Ishikawa (cell line): ENCODE results near the gene ELF4.

Experiments
- CEBPB ChIP-seq: IDR thresholded peaks from 2 replicates; pipeline ENCODE4 v1.6.1; 2012
- CREB1 ChIP-seq: IDR thresholded peaks from 2 replicates; pipeline ENCODE4 v1.6.1; 2012; ENCODE audit warnings: low read depth
- EGR1 ChIP-seq: IDR thresholded peaks from 2 replicates; pipeline ENCODE4 v1.6.1; 2012
- EP300 ChIP-seq: IDR thresholded peaks from 2 replicates; pipeline ENCODE4 v1.6.1; 2012; ENCODE audit warnings: borderline replicate concordance
- FOXM1 ChIP-seq: IDR thresholded peaks from 2 replicates; pipeline ENCODE4 v1.6.1; 2012; ENCODE audit warnings: low read depth, borderline replicate concordance
- NFIC ChIP-seq: IDR thresholded peaks from 2 replicates; pipeline ENCODE4 v1.6.1; 2012
- RAD21 ChIP-seq: IDR thresholded peaks from 2 replicates; pipeline ENCODE4 v1.6.1; 2012; ENCODE audit warnings: low read depth
- TAF1 ChIP-seq: IDR thresholded peaks from 2 replicates; pipeline ENCODE4 v1.6.1; 2012; ENCODE audit warnings: low read depth, mild to moderate bottlenecking
- TCF12 ChIP-seq: IDR thresholded peaks from 2 replicates; pipeline ENCODE4 v1.6.1; 2012; ENCODE audit warnings: low read depth
- TEAD4 ChIP-seq: IDR thresholded peaks from 2 replicates; pipeline ENCODE4 v1.6.1; 2012
- USF1 ChIP-seq: IDR thresholded peaks from 2 replicates; pipeline ENCODE4 v1.6.1; 2012
- YY1 ChIP-seq: IDR thresholded peaks from 2 replicates; pipeline ENCODE4 v1.6.1; 2012; ENCODE audit warnings: low read depth
- ZBTB7A ChIP-seq: IDR thresholded peaks from 2 replicates; pipeline ENCODE4 v1.6.1; 2012; ENCODE audit warnings: low read depth
- TF ChIP-seq, protein P1 (sequence below): IDR thresholded peaks from 2 replicates; pipeline ENCODE4 v1.6.1; 2012; ENCODE audit warnings: low read depth, mild to moderate bottlenecking
- TF ChIP-seq, protein P2 (sequence below): IDR thresholded peaks from 2 replicates; pipeline ENCODE4 v1.6.1; 2012

The ELF4 gene

DNA sequence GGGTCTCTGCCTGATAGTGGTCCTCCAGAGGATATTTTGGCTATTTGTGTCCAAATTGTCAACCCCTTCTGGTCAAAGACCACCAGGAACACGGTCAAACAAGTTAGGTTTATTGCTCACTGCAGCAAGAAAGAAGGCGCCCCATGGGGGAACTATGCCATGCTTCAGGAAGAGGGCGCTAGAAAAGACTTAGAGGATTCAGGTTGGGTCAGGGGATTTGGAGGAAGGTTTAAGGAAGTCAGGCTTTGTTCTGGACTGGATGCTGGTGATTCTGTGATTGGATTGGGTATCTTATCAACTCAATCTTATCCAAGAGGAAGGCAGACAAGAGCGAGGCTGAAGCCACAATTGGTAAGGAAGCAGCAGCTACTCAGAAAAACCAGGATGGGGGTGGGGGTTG lies 14.3 kb upstream of the ELF4 start:
- TF ChIP-seq TCF12 (no peak), YY1 (no peak), ZBTB7A (no peak), NFIC (no peak), EGR1 (no peak), USF1 (no peak), CEBPB (no peak), RAD21 (no peak), TEAD4 (no peak)
- TF ChIP-seq, protein P1, sequence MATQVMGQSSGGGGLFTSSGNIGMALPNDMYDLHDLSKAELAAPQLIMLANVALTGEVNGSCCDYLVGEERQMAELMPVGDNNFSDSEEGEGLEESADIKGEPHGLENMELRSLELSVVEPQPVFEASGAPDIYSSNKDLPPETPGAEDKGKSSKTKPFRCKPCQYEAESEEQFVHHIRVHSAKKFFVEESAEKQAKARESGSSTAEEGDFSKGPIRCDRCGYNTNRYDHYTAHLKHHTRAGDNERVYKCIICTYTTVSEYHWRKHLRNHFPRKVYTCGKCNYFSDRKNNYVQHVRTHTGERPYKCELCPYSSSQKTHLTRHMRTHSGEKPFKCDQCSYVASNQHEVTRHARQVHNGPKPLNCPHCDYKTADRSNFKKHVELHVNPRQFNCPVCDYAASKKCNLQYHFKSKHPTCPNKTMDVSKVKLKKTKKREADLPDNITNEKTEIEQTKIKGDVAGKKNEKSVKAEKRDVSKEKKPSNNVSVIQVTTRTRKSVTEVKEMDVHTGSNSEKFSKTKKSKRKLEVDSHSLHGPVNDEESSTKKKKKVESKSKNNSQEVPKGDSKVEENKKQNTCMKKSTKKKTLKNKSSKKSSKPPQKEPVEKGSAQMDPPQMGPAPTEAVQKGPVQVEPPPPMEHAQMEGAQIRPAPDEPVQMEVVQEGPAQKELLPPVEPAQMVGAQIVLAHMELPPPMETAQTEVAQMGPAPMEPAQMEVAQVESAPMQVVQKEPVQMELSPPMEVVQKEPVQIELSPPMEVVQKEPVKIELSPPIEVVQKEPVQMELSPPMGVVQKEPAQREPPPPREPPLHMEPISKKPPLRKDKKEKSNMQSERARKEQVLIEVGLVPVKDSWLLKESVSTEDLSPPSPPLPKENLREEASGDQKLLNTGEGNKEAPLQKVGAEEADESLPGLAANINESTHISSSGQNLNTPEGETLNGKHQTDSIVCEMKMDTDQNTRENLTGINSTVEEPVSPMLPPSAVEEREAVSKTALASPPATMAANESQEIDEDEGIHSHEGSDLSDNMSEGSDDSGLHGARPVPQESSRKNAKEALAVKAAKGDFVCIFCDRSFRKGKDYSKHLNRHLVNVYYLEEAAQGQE: no peak
- TF ChIP-seq, protein P2, sequence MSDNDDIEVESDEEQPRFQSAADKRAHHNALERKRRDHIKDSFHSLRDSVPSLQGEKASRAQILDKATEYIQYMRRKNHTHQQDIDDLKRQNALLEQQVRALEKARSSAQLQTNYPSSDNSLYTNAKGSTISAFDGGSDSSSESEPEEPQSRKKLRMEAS: no peak

DNA sequence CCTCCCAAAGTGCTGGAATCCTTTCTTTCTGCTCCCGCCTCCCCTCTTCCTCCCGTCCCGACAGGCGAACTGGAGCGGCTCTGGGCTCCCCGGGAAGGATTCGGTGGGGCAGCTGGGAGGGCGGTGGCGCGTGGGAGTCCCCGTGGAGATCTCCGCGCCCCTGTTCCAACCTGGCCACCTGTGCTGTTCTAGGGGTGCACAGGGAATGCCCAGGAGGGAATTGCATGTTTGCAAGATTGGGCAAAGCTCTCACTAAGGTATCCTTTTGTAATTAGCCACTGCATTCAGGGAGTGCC lies 11.2 kb upstream of the ELF4 start:
- no peak for TF ChIP-seq RAD21
- no peak for TF ChIP-seq ZBTB7A
- TF ChIP-seq USF1: no peak
- no peak for TF ChIP-seq CREB1
- TF ChIP-seq YY1: no peak
- no peak for TF ChIP-seq EP300
- no peak for TF ChIP-seq NFIC
- TF ChIP-seq TEAD4: no peak
- no peak for TF ChIP-seq CEBPB
- TF ChIP-seq, protein P2: no peak
- no peak for TF ChIP-seq TAF1

- TF ChIP-seq EGR1 (no peak), YY1 (no peak), NFIC (no peak), CREB1 (no peak), USF1 (no peak), ZBTB7A (no peak), FOXM1 (no peak), RAD21 (no peak), EP300 (no peak)
- TF ChIP-seq, protein P1: no peak
- TF ChIP-seq, protein P2: no peak
These were observed 10.6 kb upstream of the ELF4 start for GRCh38 chrX:130120746-130121504.

GRCh38 chrX:130120321-130120731 lies 10.0 kb upstream of the ELF4 start:
- TF ChIP-seq EP300: no peak
- TF ChIP-seq CEBPB: no peak
- no peak for TF ChIP-seq YY1
- TF ChIP-seq FOXM1: no peak
- no peak for TF ChIP-seq NFIC
- no peak for TF ChIP-seq CREB1
- TF ChIP-seq TCF12: no peak
- no peak for TF ChIP-seq TAF1
- TF ChIP-seq TEAD4: no peak
- TF ChIP-seq, protein P2: no peak
- TF ChIP-seq, protein P1: no peak
- TF ChIP-seq ZBTB7A: no peak
- no peak for TF ChIP-seq USF1
- no peak for TF ChIP-seq EGR1
